H9 (cell line): ENCODE measurements around the gene G6PC1. TPM values are rescaled to one million over a fixed set of nuclear protein-coding genes. Genes with fewer than 3 reads are reported as not detected.

Source experiments
- DNase-seq: peaks from one replicate; pipeline ENCODE4 v3.0.0-alpha.2; 2017
- H2AFZ ChIP-seq: one replicate; pipeline ENCODE4 v1.6.1; 2013; ENCODE audit warnings: mild to moderate bottlenecking, low read length, control low read depth, moderate library complexity
- H2AK5ac ChIP-seq: 2 replicates; pipeline ENCODE4 v1.6.1; 2013; ENCODE audit warnings: low read length, control low read depth, mixed read lengths; ENCODE audit not compliant: insufficient read length
- H2BK120ac ChIP-seq: one replicate; pipeline ENCODE4 v1.6.1; 2013; ENCODE audit warnings: low read depth, mild to moderate bottlenecking, low read length, control low read depth, inconsistent platforms; ENCODE audit not compliant: poor library complexity, severe bottlenecking
- H2BK12ac ChIP-seq: 2 replicates; pipeline ENCODE4 v1.6.1; 2013; ENCODE audit warnings: low read length, control low read depth, mixed read lengths, low read depth; ENCODE audit not compliant: insufficient read length
- H2BK15ac ChIP-seq: 2 replicates; pipeline ENCODE4 v1.6.1; 2013; ENCODE audit warnings: low read depth, low read length, control low read depth
- H2BK20ac ChIP-seq: one replicate; pipeline ENCODE4 v1.6.1; 2013; ENCODE audit warnings: low read depth, mild to moderate bottlenecking, low read length, control low read depth, inconsistent platforms; ENCODE audit not compliant: poor library complexity, severe bottlenecking
- H2BK5ac ChIP-seq: 2 replicates; pipeline ENCODE4 v1.6.1; 2013; ENCODE audit warnings: low read length, control low read depth, mixed read lengths; ENCODE audit not compliant: insufficient read length
- H3K14ac ChIP-seq: 2 replicates; pipeline ENCODE4 v1.6.1; 2013; ENCODE audit warnings: low read length, control low read depth; ENCODE audit not compliant: insufficient read depth
- H3K18ac ChIP-seq: 2 replicates; pipeline ENCODE4 v1.6.1; 2013; ENCODE audit warnings: low read depth, mild to moderate bottlenecking, mixed read lengths, low read length, control low read depth; ENCODE audit not compliant: insufficient read length
- H3K23ac ChIP-seq: 2 replicates; pipeline ENCODE4 v1.6.1; 2013; ENCODE audit warnings: low read length, control low read depth, mixed read lengths, low read depth; ENCODE audit not compliant: insufficient read length
- H3K23me2 ChIP-seq: 2 replicates; pipeline ENCODE4 v1.6.1; 2013; ENCODE audit warnings: low read depth, mild to moderate bottlenecking, mixed read lengths, low read length, control low read depth; ENCODE audit not compliant: insufficient read length, poor library complexity, severe bottlenecking
- H3K27ac ChIP-seq: 2 replicates; pipeline ENCODE4 v1.5.1; 2013; ENCODE audit warnings: low read length, control low read depth, mixed read lengths, low read depth; ENCODE audit not compliant: insufficient read length
- H3K27me3 ChIP-seq: 2 replicates; pipeline ENCODE4 v1.6.1; 2013; ENCODE audit warnings: low read length, control low read depth, inconsistent platforms; ENCODE audit not compliant: insufficient read depth
- H3K4ac ChIP-seq: 2 replicates; pipeline ENCODE4 v1.6.1; 2013; ENCODE audit warnings: low read depth, mild to moderate bottlenecking, control low read depth, inconsistent platforms, low read length, moderate library complexity
- H3K4me1 ChIP-seq: 2 replicates; pipeline ENCODE4 v1.6.1; 2013; ENCODE audit warnings: low read length, control low read depth, inconsistent platforms; ENCODE audit not compliant: insufficient read depth
- H3K4me2 ChIP-seq: 2 replicates; pipeline ENCODE4 v1.6.1; 2013; ENCODE audit warnings: low read length, control low read depth, mixed read lengths; ENCODE audit not compliant: insufficient read length, insufficient read depth
- H3K56ac ChIP-seq: 2 replicates; pipeline ENCODE4 v1.6.1; 2013; ENCODE audit warnings: low read depth, mild to moderate bottlenecking, mixed read lengths, low read length, control low read depth; ENCODE audit not compliant: insufficient read length
- H3K79me1 ChIP-seq: 2 replicates; pipeline ENCODE4 v1.6.1; 2013; ENCODE audit warnings: low read depth, mild to moderate bottlenecking, moderate library complexity, low read length, control low read depth, inconsistent platforms; ENCODE audit not compliant: insufficient read depth, poor library complexity, severe bottlenecking
- H3K79me2 ChIP-seq: 2 replicates; pipeline ENCODE4 v1.6.1; 2013; ENCODE audit warnings: low read length, control low read depth, inconsistent platforms; ENCODE audit not compliant: insufficient read depth
- H3K9ac ChIP-seq: 2 replicates; pipeline ENCODE4 v1.6.1; 2013; ENCODE audit warnings: low read length, control low read depth, mixed read lengths; ENCODE audit not compliant: insufficient read length; ENCODE audit errors: extremely low read depth
- H3K9me3 ChIP-seq: one replicate; pipeline ENCODE4 v1.6.1; 2013; ENCODE audit warnings: low read depth, low read length, inconsistent platforms; ENCODE audit not compliant: control insufficient read depth
- H3T11ph ChIP-seq: one replicate; pipeline ENCODE4 v1.6.1; 2013; ENCODE audit warnings: mild to moderate bottlenecking, low read length, control low read depth, inconsistent platforms
- H4K20me1 ChIP-seq: one replicate; pipeline ENCODE4 v1.6.1; 2013; ENCODE audit not compliant: control insufficient read depth, insufficient read length, insufficient read depth
- H4K5ac ChIP-seq: 2 replicates; pipeline ENCODE4 v1.6.1; 2013; ENCODE audit warnings: low read depth, mild to moderate bottlenecking, mixed read lengths, low read length, control low read depth; ENCODE audit not compliant: insufficient read length
- H4K8ac ChIP-seq: replicated peaks from 2 replicates; pipeline ENCODE4 v1.6.1; 2013; ENCODE audit warnings: low read length, control low read depth, mixed read lengths, low read depth; ENCODE audit not compliant: insufficient read length
- H4K91ac ChIP-seq: 2 replicates; pipeline ENCODE4 v1.6.1; 2013; ENCODE audit warnings: low read depth, mild to moderate bottlenecking, moderate library complexity, mixed read lengths, low read length, control low read depth; ENCODE audit not compliant: insufficient read length
- H3K27ac Mint-ChIP-seq, 3 experiments: 2 replicates in 2 of 3; 3 replicates in 1 of 3; pipeline ENCODE4 v1.8.0; 2020 to 2021; ENCODE audit warnings: mixed read lengths in 3 of 3, mild to moderate bottlenecking in 1 of 3, moderate library complexity in 1 of 3
- H3K27me3 Mint-ChIP-seq: 2 replicates; pipeline ENCODE4 v1.8.0; 2021; ENCODE audit warnings: low read depth, mild to moderate bottlenecking, moderate library complexity, mixed read lengths
- H3K36me3 Mint-ChIP-seq, 3 experiments: 2 replicates in 2 of 3; 3 replicates in 1 of 3; pipeline ENCODE4 v1.8.0; 2020 to 2021; ENCODE audit warnings: low read depth in 3 of 3, mixed read lengths in 3 of 3; ENCODE audit not compliant: insufficient read depth in 1 of 3
- H3K4me1 Mint-ChIP-seq, 2 experiments: 2 replicates each; pipeline ENCODE4 v1.8.0; 2020; ENCODE audit warnings: mixed read lengths in 2 of 2
- H3K4me3 Mint-ChIP-seq, 2 experiments: 2 replicates in 1 of 2; 3 replicates in 1 of 2; pipeline ENCODE4 v1.8.0; 2020 to 2021; ENCODE audit warnings: mild to moderate bottlenecking in 2 of 2, mixed read lengths in 2 of 2, moderate library complexity in 1 of 2
- H3K9me3 Mint-ChIP-seq, 2 experiments: 2 replicates in 1 of 2; 3 replicates in 1 of 2; pipeline ENCODE4 v1.8.0; 2020; ENCODE audit warnings: mild to moderate bottlenecking in 2 of 2, mixed read lengths in 2 of 2, moderate library complexity in 1 of 2
- WGBS: extraction: QIAGEN DNeasy Blood & Tissue Kit; methylation state at CpG from one replicate; pipeline ENCODE4 v1.1.7; 2013; ENCODE audit warnings: missing lambda C conversion rate, low lambda C conversion rate, mixed read lengths; ENCODE audit not compliant: insufficient read length; ENCODE audit errors: extremely low coverage; 5-methylcytosine and 5-hydroxymethylcytosine counted together
- total RNA-seq: library from RNA; stranded (reverse); gene quantifications from 2 replicates; pipeline ENCODE4 v1.2.1, GENCODE V29; 2021
- TF ChIP-seq, protein P1 (sequence below): fragments of 200-600 bp; sonication (generic); conservative IDR thresholded peaks from 3 replicates; pipeline ENCODE4 v1.8.0; 2021; ENCODE audit warnings: antibody characterized with exemption, mild to moderate bottlenecking

Gene G6PC1
- total RNA-seq, 1 experiment from 2014 or later = not detected

DNA sequence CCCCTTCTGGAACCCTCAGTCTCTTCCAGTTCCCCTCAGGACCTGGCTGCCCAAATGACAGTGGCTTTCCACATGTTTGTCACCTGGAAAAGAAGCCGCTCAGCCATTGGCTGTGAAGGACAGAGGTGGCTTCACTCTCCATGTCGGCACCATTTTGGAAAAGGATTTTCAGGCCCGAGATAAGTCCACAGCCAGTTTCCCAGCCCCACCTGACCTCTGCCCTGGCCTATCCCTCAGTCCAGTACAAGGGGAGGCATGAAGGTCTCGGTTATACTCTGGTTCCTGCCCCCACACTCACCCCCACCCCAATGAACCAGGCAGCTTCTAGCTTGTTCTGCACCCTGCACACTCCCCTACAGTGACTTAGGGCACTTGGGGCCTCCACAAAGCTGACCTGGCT, 34.4 kb upstream of the G6PC1 start:
- WGBS = no CpG with 5 or more reads among the region's 4 CpGs
- TF ChIP-seq, protein P1, sequence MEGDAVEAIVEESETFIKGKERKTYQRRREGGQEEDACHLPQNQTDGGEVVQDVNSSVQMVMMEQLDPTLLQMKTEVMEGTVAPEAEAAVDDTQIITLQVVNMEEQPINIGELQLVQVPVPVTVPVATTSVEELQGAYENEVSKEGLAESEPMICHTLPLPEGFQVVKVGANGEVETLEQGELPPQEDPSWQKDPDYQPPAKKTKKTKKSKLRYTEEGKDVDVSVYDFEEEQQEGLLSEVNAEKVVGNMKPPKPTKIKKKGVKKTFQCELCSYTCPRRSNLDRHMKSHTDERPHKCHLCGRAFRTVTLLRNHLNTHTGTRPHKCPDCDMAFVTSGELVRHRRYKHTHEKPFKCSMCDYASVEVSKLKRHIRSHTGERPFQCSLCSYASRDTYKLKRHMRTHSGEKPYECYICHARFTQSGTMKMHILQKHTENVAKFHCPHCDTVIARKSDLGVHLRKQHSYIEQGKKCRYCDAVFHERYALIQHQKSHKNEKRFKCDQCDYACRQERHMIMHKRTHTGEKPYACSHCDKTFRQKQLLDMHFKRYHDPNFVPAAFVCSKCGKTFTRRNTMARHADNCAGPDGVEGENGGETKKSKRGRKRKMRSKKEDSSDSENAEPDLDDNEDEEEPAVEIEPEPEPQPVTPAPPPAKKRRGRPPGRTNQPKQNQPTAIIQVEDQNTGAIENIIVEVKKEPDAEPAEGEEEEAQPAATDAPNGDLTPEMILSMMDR = no peak

More for the DNA sequence above, 34.4 kb upstream of the G6PC1 start:
- Histone ChIP-seq H3K27me3 (no peaks in the 10 kb centered on the region), H4K20me1 (no peaks in the 10 kb centered on the region), H4K91ac (no peak overlapping the region), H3T11ph (no peak overlapping the region), H2BK120ac (no peak overlapping the region), H2BK20ac (no peak overlapping the region), H3K79me2 (no peaks in the 10 kb centered on the region), H3K23ac (no peak overlapping the region), H3K23me2 (no peaks in the 10 kb centered on the region), H2BK5ac (no peak overlapping the region), H3K27ac (no peak overlapping the region), H3K56ac (no peak overlapping the region), H2AK5ac (no peak overlapping the region), H2BK12ac (no peak overlapping the region), H3K9me3 (no peaks in the 10 kb centered on the region), H3K4me1 (no peaks in the 10 kb centered on the region), H3K9ac (no peak overlapping the region), H3K4ac (no peak overlapping the region), H3K18ac (no peak overlapping the region), H3K14ac (no peak overlapping the region; the same call in 1 of the 2 replicates), H3K79me1 (no peaks in the 10 kb centered on the region), H4K5ac (no peak overlapping the region), H3K4me2 (no peak overlapping the region), H4K8ac (no peak overlapping the region), H2AFZ (no peak overlapping the region), H2BK15ac (no peak overlapping the region)
- Mint-ChIP-seq H3K4me3 (no peak overlapping the region), H3K27ac (no peak overlapping the region), H3K9me3 (peaks cover 13% of the 10 kb centered on the region in 2 experiments), H3K27me3 (peaks cover 9% of the 10 kb centered on the region), H3K4me1 (peaks cover 10 to 19% of the 10 kb centered on the region in 2 experiments), H3K36me3 (peaks cover 0 to 4% (median 2%) of the 10 kb centered on the region in 3 experiments; a peak in 3 of 7 replicates)
- no peak for DNase-seq
